Mesothelial cell of epicardium (in vitro differentiated cells): ENCODE data around the gene ZBED3. TPM values are rescaled to one million over a fixed set of nuclear protein-coding genes. Genes with fewer than 3 reads are reported as not detected.
"Not testable (repeated sequence)": the region's sequence is repeated elsewhere in the genome, so short reads cannot be mapped to it uniquely, and the experiment has no call there.

Source experiments
- DNase-seq, 2 experiments: peaks; one replicate each; pipeline ENCODE4 v3.0.0; 2021; ENCODE audit warnings: low spot score in 2 of 2; ENCODE audit not compliant: unreplicated experiment in 2 of 2
- H3K27ac Mint-ChIP-seq: 2 replicates; pipeline ENCODE4 v1.8.0; 2021; ENCODE audit warnings: mixed read lengths
- H3K27me3 Mint-ChIP-seq: 2 replicates; pipeline ENCODE4 v1.8.0; 2021; ENCODE audit warnings: low read depth, mixed read lengths
- H3K36me3 Mint-ChIP-seq: 2 replicates; pipeline ENCODE4 v1.8.0; 2021; ENCODE audit warnings: mixed read lengths
- H3K4me1 Mint-ChIP-seq: 2 replicates; pipeline ENCODE4 v1.8.0; 2021; ENCODE audit warnings: mixed read lengths
- H3K4me3 Mint-ChIP-seq: 2 replicates; pipeline ENCODE4 v1.8.0; 2021; ENCODE audit warnings: mild to moderate bottlenecking, moderate library complexity, mixed read lengths
- H3K9me3 Mint-ChIP-seq: 2 replicates; pipeline ENCODE4 v1.8.0; 2021; ENCODE audit warnings: mixed read lengths
- total RNA-seq: library from RNA; stranded (reverse); gene quantifications from 3 replicates; pipeline ENCODE4 v1.2.1, GENCODE V29; 2021
- TF ChIP-seq, protein P1 (sequence below): fragments of 200-600 bp; sonication (generic); IDR thresholded peaks from one replicate; pipeline ENCODE4 v1.5.0; 2021; ENCODE audit warnings: antibody characterized with exemption; ENCODE audit not compliant: unreplicated experiment

The ZBED3 gene
- total RNA-seq, 1 donor from 2014 or later = 25.8 TPM

DNA sequence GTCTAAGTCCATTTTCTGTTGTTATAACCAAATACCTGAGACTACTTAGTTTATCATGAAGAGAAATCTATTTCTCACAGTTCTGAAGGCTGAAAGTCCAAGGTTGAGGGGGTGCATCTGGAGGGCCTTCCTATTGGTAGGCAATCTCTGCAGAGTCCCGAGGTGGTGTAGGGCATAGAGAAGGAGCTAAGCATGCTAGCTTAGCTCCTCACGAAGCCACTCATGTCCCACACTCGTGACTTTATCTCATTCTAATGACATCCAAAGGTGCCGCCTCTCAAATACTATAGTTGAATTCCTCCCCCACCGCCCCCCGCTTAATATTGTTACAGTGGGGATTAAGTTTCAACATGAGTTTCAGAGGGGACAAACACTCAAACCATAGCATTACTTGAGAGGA is 36.0 kb upstream of the ZBED3 start:
- Mint-ChIP-seq H3K27me3 (no peaks in the 10 kb centered on the region), H3K4me3 (no peak overlapping the region), H3K36me3 (peaks cover 61% of the 10 kb centered on the region), H3K27ac (no peak overlapping the region), H3K9me3 (peaks cover 22% of the 10 kb centered on the region), H3K4me1 (no peaks in the 10 kb centered on the region)
- TF ChIP-seq, protein P1, sequence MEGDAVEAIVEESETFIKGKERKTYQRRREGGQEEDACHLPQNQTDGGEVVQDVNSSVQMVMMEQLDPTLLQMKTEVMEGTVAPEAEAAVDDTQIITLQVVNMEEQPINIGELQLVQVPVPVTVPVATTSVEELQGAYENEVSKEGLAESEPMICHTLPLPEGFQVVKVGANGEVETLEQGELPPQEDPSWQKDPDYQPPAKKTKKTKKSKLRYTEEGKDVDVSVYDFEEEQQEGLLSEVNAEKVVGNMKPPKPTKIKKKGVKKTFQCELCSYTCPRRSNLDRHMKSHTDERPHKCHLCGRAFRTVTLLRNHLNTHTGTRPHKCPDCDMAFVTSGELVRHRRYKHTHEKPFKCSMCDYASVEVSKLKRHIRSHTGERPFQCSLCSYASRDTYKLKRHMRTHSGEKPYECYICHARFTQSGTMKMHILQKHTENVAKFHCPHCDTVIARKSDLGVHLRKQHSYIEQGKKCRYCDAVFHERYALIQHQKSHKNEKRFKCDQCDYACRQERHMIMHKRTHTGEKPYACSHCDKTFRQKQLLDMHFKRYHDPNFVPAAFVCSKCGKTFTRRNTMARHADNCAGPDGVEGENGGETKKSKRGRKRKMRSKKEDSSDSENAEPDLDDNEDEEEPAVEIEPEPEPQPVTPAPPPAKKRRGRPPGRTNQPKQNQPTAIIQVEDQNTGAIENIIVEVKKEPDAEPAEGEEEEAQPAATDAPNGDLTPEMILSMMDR = no peak
- DNase-seq = no peak

- no peak overlapping the region for H3K27ac Mint-ChIP-seq
- no peaks in the 10 kb centered on the region for H3K27me3 Mint-ChIP-seq
- TF ChIP-seq, protein P1 = no peak
- DNase-seq = no peak
- no peak overlapping the region for H3K4me3 Mint-ChIP-seq
- peaks cover 22% of the 10 kb centered on the region for H3K9me3 Mint-ChIP-seq
- no peaks in the 10 kb centered on the region for H3K4me1 Mint-ChIP-seq
- H3K36me3 Mint-ChIP-seq = peaks cover 64% of the 10 kb centered on the region
Measured at GRCh38 chr5:77120706-77121105, 33.6 kb upstream of the ZBED3 start.

GRCh38 chr5:77120086-77120485 is 33.0 kb upstream of the ZBED3 start:
- DNase-seq = no peak
- Mint-ChIP-seq H3K9me3 (peaks cover 22% of the 10 kb centered on the region), H3K4me1 (no peaks in the 10 kb centered on the region), H3K27me3 (no peaks in the 10 kb centered on the region), H3K36me3 (peaks cover 58% of the 10 kb centered on the region), H3K4me3 (no peak overlapping the region), H3K27ac (no peak overlapping the region)
- TF ChIP-seq, protein P1 = no peak

GRCh38 chr5:77117161-77117560 is 30.1 kb upstream of the ZBED3 start:
- Mint-ChIP-seq H3K9me3 (peaks cover 27% of the 10 kb centered on the region), H3K27ac (no peak overlapping the region), H3K27me3 (no peaks in the 10 kb centered on the region), H3K36me3 (peaks cover 54% of the 10 kb centered on the region), H3K4me3 (no peak overlapping the region), H3K4me1 (no peaks in the 10 kb centered on the region)
- DNase-seq = no peak
- TF ChIP-seq, protein P1 = no peak

DNA sequence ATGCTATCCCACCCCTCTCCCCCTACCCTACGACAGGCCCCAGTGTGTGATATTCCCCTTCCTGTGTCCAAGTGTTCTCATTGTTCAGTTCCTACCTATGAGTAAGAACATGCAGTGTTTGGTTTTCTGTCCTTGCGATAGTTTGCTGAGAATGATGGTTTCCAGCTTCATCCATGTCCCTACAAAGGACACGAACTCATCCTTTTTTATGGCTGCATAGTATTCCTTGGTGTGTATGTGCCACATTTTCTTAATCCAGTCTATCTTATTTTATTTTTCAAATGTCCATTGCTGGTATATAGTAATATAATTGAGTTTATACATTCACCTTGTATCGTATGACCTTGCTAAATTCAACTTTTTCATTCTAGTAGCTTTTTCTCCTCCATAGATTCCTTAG is 19.9 kb upstream of the ZBED3 start:
- peaks cover 38% of the 10 kb centered on the region for H3K36me3 Mint-ChIP-seq
- H3K4me3 Mint-ChIP-seq = not testable (repeated sequence)
- H3K9me3 Mint-ChIP-seq = peaks cover 19% of the 10 kb centered on the region

DNA sequence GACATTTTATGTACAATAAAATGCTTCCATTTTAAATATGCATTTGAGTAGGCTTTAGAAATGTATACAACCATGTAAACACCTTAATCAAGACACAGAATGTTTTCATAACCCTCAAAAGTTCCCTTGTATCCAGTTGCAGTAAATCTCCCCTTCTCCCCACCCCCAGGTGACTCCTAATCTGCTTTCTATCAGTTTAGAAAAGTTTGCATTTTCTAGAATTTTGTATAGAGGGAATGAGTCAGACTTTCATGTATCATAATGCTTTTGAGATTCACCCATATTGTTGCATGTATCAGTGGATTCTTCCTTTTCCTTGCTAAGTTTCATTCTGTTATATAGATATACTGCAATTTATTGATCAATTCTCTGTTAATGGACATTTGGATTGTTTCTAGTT is 17.7 kb upstream of the ZBED3 start:
- H3K36me3 Mint-ChIP-seq = peaks cover 42% of the 10 kb centered on the region
- DNase-seq = no peak
- H3K27me3 Mint-ChIP-seq = no peaks in the 10 kb centered on the region
- H3K9me3 Mint-ChIP-seq = peaks cover 18% of the 10 kb centered on the region
- H3K4me3 Mint-ChIP-seq = no peak overlapping the region
- no peaks in the 10 kb centered on the region for H3K4me1 Mint-ChIP-seq
- no peak overlapping the region for H3K27ac Mint-ChIP-seq
- TF ChIP-seq, protein P1 = no peak

More for the DNA sequence above, 19.9 kb upstream of the ZBED3 start:
- not testable (repeated sequence) for DNase-seq, H3K27ac Mint-ChIP-seq, H3K27me3 Mint-ChIP-seq, H3K4me1 Mint-ChIP-seq
